ENCODE results near the gene BCO2.

GRCh38 chr11:112231952-112232351, 56.6 kb downstream of the BCO2 start:
- TF ChIP-seq CTCF (IDR thresholded peaks at IDR 0.05) (no peak), POLR2A (IDR thresholded peaks at IDR 0.05) (no peak)

All from breast epithelium (tissue), 3 donors.